Amniotic epithelial cell (primary cell): ENCODE results near the gene BBS2.
"Not testable (repeated sequence)": the region's sequence is repeated elsewhere in the genome, so short reads cannot be mapped to it uniquely, and the experiment has no call there.

Source experiments
- DNase-seq: peaks from one replicate; pipeline ENCODE4 v3.0.0-alpha.2; 2010; ENCODE audit warnings: low read depth

The BBS2 gene

GRCh38 chr16:56525236-56525635, 5.4 kb upstream of the BBS2 start:
- no peak for DNase-seq

- no peak for DNase-seq
These were observed 390 bp upstream of the BBS2 start for GRCh38 chr16:56520251-56520577.

- DNase-seq, result no peak
These were observed 1.4 kb downstream of the BBS2 start for GRCh38 chr16:56518425-56518824.

DNA sequence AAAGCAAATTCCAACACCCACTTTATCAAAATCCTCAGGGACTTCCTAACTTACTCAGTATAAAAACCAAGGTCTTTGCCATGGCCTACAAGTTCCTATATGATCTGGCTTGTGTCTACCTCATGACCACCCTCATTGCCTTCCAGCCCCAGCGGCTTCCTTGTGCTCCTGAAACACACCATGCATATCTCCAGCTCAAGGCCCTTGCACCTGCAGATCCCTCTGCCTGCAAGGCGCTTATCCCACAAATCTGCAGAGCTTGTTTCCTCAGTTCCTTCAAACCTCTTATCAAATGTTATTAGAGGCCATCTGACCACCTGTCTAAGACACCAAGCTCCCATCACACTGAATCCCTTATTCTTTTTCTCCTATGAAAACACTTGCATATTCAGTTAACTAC, 2.6 kb downstream of the BBS2 start:
- DNase-seq, result no peak

DNA sequence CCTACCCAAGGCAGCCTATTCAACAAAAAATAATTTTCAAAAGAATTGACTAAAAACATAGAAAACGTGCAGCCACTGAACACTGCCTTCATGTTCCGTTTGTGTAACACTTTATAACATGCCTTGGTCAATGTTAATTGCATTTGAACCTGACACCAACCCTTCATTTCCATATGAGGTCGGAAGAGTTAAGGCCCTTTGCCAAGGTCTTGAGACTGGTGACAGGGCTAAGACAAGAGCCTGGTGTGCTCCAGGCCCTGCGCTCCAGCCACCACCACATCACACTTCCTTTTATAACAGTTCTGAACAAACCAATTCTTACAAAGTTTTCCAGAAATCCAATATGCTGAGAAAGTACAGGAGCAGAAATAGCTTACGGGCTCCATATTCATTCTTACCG, 4.2 kb downstream of the BBS2 start:
- no peak for DNase-seq

DNA sequence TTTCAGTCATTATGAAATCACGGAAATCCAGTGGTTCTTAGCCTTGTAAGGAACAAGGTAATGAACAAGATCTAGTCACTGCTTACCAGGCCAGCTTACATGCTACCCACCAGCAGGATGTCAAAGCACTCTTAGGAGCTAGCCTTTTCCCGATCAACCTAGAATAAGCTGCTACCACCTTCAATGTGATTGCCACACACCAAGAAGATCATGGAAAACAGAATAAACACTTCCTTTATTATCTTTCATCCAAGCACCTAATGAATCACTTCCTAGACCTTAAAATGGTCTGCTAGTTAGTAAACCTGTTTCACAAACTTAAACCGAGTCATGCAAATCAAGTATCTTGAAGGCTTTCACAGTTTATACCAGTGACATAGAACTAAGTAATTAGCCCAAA, 5.0 kb downstream of the BBS2 start:
- peak; percentile 47 for DNase-seq

DNA sequence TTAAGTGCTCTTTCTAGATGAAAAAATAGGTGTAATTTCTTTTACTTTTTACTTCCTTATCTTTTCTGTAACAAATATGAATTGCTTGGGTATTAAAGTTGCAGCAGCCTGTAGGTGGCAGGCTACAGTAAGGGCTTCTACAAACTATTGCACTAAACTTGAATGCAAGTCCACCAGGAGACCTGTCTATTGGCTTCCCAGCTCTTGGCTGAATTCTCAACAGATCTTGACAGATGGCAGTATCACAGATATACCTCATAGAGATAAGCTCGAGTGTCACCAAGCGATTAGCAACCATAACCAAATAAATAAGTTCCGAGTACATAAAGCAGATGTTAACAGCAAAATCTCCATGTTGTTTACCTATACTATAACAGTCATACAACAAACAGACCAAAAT, 5.9 kb downstream of the BBS2 start:
- peak; percentile 74 for DNase-seq

GRCh38 chr16:56513091-56513490, 6.7 kb downstream of the BBS2 start:
- no peak for DNase-seq

DNA sequence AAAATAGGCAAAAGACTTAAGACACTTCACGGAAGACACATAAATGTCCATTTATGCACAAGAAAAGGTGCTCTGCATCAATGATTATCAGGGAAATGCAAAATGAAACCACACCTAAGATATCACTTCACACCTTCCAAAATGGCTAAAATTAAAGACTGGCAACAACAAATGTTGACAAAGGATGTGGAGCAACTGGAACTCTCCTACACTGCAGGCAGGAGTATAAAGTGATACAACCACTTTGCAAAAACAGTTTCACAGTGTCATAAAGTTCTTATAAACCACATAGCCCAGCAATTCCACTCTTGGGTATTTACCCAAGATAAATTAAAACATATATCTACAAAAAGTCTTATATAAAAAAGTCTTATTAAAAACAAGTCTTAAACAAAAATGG, 7.8 kb downstream of the BBS2 start:
- DNase-seq, result no peak

- DNase-seq, result no peak
These were observed 9.3 kb downstream of the BBS2 start for GRCh38 chr16:56510544-56510943.

DNA sequence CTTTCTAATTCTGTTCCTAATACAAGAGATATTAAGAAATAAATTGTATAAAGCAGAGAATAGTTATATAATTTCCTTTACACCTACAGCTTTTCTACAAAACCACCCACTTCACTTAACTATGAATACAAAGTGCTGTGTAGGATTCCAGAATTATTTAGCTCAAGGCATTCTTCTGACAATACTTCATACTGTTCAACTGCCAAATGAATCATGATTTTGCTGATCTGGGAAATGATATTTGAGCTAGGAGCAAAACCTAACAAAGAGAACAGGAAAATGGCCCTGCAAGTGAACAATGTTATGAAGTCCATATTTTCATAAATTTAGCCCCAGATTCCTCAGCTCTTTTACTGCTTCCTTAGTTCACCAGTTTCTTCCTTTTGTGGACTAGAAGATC, 12.9 kb downstream of the BBS2 start:
- peak; percentile 30 for DNase-seq

DNA sequence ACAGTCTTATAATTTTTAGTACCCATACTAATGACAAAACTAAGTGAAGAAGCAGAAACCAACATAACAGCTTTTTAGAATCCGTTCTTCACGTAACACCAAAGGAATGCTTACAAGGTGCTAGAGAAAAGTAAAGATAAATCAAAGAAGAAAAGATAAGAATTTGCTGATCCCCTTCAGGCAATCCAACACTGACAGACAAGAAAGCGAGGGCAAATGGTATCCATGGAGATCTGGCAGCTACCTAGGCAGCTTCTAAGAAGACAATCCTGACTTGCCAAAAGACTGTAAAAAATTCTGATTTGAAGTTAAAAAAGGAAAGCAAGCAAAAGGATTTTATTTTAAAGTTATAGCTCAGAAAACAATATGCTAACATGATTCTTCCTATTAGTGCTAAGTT, 14.6 kb downstream of the BBS2 start:
- DNase-seq, result no peak

DNA sequence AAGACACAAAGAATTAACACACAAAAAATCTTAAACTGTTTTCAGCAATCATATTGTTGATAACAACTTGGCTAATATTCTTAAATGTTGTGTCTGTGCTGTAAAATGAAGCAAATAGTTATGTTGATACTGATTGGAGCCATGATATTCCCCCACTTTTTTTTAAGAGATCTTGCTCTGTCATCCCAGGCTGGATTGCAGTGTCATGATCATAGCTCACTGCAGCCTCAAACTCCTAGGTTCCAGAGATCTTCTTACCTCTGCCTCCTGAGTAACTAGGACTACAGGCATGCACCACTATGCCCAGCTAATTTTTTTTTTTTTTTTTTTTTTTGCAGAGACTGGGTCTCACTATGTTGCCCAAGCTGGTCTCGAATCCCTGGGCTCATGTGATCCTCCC, 26.0 kb downstream of the BBS2 start:
- no peak for DNase-seq

DNA sequence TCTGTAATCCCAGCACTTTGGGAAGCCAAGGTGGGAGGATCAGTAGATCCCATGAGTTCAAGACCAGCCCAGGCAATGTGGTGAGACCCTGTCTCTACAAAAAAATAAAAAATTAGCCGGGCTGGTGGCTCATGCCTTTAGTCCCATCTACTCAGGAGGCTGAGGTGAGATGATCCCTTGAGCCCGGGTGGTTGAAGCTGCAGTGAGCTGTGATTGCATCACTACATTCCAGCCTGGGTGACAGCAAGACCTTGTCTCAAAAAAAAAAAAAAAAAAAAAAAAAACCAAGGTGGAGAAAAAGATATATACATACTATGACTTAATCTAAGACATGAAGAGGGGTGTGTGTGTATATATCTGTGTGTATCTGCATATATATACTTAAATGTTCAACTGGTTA, 26.7 kb downstream of the BBS2 start:
- peak; percentile 37 for DNase-seq

DNA sequence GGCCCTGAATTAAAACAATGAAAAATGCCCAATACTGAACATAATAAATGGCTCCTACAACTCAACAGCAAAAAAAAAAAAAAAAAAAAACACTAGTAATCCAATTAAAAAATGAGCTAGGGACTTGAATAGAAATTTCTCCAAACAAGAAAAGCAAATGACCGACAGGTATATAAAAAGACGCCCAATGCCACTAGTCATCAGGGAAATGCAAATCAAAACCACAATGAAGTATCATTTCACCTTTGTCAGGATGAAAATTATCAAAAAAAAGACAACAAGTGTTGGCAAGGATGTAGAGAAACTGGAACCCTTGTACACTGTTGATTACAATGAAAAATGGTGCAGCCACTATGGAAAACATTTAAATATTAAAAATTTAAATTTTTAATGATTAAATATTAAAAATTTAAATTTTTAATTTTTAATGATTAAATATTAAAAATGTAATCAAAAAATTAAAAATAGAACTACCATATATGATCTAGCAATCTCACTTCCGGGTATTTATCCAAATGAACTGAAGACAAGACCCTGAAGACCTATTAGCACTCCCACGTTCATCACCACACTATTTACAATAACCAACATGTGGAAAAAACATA, 28.1 kb downstream of the BBS2 start:
- DNase-seq, result no peak

DNA sequence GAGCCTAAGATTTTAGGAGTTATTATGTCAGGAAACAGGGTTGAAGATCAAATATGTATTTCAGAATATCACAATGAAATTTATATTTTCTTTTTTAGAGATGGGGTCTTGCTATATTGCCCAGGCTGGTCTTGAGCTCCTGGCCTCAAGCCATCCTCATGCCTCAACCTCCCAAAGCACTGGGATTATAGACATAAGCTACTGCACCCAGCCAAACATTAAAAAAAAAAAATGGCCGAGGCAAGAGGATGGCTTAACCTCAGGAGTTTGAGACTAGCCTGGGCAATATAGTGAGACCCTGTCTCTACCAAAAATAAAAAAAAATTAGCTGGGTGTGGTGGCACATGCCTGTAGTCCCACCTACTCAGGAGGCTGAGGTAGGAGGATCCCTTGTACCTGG, 31.0 kb downstream of the BBS2 start:
- DNase-seq, result not testable (repeated sequence)

DNA sequence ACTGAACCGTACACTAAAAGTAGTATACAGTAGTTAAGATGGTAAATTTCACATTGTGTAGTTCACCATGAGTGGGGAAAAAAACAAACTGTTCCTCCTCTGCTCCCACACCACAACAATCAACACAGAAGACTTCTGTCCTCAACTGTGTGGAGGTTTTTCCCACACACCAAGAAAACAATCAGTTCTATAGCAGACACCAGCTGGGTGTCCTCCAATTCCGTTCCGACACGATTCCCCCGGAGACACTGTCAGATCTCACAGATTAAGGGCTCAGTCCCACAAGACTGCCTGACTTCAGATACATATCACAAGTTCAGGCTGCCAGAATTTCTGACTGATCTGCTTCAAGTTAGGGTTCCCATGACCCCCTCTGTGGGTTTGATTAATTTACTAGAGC, 31.8 kb downstream of the BBS2 start:
- DNase-seq, result no peak

GRCh38 chr16:56483394-56483793, 36.4 kb downstream of the BBS2 start:
- no peak for DNase-seq

DNA sequence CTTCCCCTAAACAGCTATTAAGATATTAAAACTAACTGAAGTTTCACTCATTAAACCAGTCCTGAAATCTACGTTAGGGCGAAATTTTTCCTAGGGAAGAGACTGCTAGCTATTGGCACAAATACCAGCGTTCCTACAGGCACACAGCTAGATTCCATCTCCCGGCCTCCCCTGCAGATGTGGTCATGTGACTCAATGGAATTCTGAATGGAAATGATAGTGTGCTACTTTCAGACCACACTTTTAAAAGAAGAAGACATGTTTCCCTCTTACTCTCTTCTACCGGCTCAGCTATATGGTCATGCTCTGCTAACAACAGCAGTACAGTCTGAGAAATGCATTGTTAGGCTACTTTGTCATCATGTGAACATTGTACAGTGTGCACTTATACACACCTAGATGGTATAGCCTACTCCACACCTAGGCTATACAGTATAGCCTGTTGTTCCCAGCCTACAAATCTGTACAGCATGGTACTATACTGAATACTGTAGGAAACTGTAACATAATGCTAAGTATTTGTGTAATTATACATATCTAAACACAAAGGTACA, 37.1 kb downstream of the BBS2 start:
- no peak for DNase-seq

GRCh38 chr16:56481468-56482122, 38.2 kb downstream of the BBS2 start:
- DNase-seq, result peak; percentile 7

DNA sequence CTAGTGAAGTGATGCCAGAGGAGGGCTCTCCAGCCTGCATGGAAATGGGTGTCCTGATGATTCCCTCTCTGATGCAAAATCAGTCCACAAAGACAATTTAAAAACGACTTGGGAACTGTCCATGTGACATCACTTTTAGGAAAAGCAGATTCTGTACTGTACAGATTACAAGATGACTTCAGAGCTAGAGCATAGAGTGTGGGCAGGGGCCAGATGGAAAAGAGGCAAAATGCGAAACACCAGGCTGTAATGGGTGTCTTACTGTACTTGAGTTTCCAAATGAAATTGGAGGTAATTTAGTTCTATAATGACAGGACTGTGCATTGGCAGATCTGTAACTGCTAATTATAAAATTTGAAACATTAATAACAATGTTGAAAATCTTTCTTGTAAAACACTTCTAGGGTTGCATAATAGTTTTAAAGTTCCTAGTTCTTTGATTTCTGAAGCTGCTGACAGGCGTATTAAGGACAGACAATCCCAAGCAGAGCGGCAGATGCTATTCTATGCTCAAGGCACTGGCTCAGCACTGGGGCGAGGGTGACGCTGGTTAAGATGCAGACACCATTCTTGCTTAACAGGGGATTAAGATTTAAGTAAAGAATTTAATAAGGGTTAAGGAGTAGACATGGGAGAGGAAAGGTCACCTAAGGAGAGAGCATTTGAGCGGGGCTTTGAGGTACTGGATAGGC, 38.9 kb downstream of the BBS2 start:
- peak; percentile 33 for DNase-seq

DNA sequence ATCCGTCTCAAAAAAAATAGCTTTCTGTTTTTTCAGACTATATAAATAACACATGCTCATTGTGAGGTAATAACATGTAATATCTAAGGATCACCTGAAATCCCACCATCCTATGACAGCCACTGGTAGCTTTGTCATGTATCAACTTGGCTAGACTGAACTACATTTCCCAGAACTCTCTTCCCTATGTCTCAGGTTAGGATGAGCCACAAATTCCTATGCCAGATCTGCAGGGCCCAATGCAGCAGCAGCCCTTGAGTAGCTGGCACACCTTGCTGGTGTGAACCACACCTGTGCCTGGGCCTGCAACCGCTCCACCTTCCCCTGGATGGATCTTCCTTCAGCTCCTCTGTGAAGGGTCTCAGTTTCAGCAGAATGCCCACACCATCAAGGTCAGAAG, 40.4 kb downstream of the BBS2 start:
- no peak for DNase-seq

GRCh38 chr16:56478281-56479049, 41.4 kb downstream of the BBS2 start:
- peak; percentile 44 for DNase-seq
